UCSD-AML1 (cell line): ENCODE measurements around the gene MBD3L1.

Experiments
- DNase-seq: peaks from one replicate; lab custom pipeline; 2025; ENCODE audit not compliant: unreplicated experiment; lab: John Stamatoyannopoulos, UW

MBD3L1 gene

DNA sequence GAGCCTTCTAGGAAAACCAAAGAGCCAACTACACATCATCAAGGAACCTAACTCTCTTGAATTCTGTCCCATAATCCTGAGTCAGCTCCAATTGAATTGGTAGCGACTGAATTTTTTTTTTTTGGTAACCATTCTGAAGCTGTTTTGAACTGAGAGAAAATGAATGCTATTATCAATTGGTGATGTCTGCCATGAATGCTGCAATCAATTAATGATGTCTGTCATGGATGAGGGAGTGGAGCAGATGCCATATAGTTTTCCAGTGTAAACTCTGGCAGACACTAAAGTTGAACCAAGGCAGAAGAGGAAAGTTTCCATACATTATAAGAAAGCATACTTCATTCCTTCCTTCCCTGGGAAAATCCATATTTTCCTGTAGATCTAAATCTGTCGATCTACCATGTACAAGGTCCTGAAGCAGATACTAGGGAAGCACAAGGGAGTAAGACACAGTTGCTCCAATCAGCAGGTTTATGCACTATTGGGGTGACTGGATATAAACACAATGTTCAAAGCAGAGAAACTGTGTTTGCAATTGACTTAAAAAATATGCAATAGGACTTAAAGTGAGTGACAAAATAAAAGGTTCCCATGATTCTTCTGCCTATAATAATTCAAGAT, 48.8 kb downstream of the MBD3L1 start:
- DNase-seq, result no peak

DNA sequence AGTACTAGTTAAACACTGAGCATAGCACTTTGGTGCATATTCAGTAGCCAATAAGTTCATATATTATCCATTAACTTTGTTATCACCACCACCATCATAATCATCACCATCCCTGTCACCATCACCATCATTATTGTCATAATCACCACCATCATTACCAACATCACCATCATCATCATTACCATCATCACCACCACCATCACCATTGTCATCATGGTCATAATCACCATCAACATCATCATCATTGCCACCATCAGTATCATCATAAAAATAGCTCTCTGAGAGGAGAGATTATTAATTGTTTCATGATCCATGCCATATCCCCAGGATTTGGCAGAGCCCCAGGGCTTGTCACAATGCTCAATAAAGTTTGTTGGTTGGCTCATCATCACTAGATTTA, 49.3 kb downstream of the MBD3L1 start:
- DNase-seq, result no peak

DNA sequence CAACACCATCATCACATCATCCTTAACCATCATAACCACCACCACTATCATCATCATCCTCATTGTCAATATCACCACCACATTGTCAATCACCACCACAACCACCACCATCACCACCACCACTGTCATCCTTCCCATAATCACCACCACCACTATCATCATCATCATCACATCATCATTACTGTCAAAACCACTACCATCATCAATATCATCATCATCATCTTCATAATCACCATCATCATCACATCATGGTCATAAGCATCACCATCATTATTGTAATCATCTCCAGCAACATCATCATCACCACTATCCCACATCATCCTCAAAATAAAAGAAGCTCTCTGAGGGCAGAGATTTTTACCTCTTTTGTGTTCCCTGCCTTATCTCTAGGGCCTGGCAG, 52.2 kb downstream of the MBD3L1 start:
- DNase-seq, result no peak

DNA sequence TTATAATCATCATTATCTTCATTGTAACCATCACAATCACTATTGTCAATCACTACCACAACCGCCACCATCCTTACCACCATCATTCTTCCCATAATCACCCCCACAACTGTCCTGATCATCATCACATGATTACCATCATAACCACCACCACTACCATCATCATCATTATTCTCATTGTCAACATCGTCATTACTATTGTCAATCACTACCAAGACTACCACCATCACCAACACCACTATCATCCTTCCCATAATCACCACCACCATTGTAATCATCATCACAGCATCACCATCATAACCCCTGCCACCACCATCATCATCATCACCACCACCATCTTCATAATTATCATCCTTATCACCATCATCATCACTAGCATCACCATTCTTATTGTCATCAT, 55.2 kb downstream of the MBD3L1 start:
- DNase-seq, result no peak

DNA sequence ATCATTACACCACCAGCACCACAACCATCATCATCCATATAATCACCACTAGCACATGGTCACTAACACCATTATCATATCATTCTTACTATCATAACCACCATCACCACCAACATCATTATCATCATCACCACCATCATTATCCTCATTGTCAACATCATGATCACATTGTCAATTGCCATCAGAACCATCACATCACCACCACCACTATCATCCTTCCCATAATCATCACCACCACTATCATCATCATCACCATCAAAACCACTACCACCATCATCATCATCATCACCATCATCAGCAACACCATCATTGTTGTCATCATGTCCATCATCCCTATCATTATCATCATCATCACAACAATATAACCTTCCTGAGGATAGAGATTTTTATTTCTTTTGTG, 58.1 kb downstream of the MBD3L1 start:
- no peak for DNase-seq
